Femur (tissue), 1 donor: ENCODE measurements around the gene SPIRE1.

ENCODE experiments used
- DNase-seq: peaks from one replicate; pipeline ENCODE4 v3.0.0-alpha.2; 2017

SPIRE1 gene

GRCh38 chr18:12657684-12658425, at the start of gene SPIRE1:
Gene SPIRE1 (minus strand): TSS chr18:12658107. CDS start chr18:12657866, 241 bp downstream.
- peak; percentile 74 for DNase-seq

GRCh38 chr18:12703664-12704063, 45.8 kb upstream of the SPIRE1 start:
- no peak for DNase-seq

DNA sequence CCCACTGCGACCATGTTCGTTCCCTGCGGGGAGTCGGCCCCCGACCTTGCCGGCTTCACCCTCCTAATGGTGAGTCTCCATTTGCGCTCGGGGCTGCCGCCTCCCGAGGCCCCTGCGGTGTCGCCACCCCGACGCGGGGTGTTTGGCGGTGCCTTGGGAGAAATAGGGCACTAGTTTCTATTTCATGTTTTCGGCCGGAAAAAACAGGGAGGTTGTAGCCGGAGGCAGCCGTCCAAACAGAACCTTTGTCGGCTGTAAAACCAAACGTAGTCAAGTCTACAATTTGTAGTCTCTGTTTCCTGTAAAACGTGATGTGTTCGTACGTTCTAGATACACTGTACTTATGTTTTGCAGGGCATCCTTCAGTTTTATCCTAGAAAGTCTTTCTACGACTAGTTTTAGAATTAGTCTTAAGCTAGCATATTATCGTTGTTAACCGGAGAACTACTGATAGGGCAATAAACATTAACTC, 45.2 kb upstream of the SPIRE1 start:
- no peak for DNase-seq

GRCh38 chr18:12702221-12703095, 44.6 kb upstream of the SPIRE1 start, which contains the start of the genes CEP76 and PSMG2:
Gene CEP76 (minus strand): TSS chr18:12702723. CDS start chr18:12702548, 175 bp downstream.
Gene PSMG2 (plus strand): TSS chr18:12703042. CDS start chr18:12703108, 66 bp downstream.
- peak; percentile 94 for DNase-seq

GRCh38 chr18:12701161-12701560, 43.3 kb upstream of the SPIRE1 start:
- no peak for DNase-seq

DNA sequence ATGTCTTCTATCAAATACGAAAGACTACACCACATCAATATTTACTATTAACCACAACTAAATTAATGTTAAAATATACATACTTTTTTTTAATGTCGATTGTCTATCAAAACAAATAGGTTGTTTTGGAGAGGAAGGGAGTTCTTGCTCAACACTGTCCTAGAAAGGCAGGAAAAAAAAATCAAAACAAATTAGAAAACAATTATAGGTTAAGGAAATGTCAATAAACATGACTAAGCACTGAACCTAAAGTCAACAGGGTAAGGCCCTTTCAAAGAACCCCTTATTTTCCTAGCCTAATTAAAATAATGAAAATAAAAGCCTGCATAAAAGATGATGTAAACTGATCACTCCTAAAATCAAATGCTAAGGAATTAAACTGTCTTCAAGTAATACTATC, 41.8 kb upstream of the SPIRE1 start:
- no peak for DNase-seq

- DNase-seq = no peak
Observed at GRCh38 chr18:12694032-12694431, 36.1 kb upstream of the SPIRE1 start.

GRCh38 chr18:12692206-12692605, 34.3 kb upstream of the SPIRE1 start:
- no peak for DNase-seq

DNA sequence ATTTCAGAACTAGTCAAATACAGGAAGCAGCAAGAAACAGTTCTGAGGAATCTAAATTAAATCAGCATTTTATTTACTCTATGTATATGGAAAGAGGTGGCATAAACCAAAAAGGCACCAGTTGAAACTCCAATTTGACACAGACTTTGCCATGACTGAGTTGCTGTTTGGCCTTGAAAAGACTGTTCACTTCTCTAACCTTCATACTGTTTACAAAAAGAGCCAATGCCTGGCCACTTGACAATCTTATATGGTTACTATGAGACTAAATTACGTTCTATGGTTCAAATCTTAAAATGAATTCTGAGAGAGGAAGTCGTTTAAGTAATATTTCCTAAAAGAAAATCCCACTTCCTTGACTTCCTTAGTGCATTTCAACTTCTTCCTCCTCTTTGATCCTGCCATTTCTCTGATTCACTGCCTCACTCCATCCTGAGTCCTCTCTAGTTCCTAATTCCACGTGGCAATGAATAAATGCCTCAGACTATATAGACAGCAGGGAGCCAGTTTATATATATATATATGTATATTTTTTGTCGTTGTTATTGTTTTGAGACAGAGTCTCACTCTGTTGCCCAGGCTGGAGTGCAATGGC, 31.4 kb upstream of the SPIRE1 start:
- no peak for DNase-seq

- DNase-seq = no peak
Observed at GRCh38 chr18:12686100-12686499, 28.2 kb upstream of the SPIRE1 start.

- peak; percentile 68 for DNase-seq
Observed at GRCh38 chr18:12679183-12679786, 21.4 kb upstream of the SPIRE1 start.

GRCh38 chr18:12668041-12668440, 10.1 kb upstream of the SPIRE1 start:
- no peak for DNase-seq

- peak; percentile 49 for DNase-seq
Observed at GRCh38 chr18:12659904-12660605, 2.1 kb upstream of the SPIRE1 start.

- DNase-seq = peak; percentile 55
Observed at GRCh38 chr18:12658426-12659138, 675 bp upstream of the SPIRE1 start.

DNA sequence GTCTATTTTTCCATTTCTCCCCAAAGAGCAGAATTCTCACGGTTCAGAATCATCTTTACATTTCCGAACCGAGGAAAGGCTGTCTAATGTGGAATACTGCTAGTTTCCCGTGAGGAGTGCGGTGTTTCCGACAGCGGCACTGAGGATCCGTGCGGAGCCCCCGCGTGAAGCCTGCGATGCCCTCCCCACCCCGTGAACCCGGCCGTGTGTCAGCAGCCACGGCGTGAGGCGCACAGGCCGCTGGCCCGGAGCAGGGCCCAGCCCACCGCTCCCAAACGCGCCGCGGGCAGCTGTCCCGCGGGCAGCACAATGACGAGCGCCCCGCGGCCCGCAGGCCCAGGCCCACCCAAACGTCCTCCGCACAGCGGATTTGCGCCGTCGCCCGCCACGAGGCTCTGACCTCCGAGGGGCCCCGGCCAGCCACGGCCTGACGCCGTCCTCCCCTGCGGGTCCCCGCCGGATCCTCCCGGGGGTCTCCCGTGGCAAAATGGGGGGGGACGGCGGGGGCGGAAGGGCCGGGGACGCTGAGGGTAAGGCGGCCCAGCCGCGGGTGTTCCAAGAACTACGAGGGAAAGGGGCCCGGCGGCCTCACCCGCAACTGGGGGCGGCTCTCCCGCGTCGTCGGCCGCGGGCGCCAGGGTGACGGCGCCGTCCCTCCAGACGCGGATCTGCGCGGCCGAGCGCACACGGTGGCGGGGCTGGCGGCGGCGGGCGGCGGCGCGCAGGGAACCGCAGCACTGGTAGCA, 796 bp downstream of the SPIRE1 start:
- peak; percentile 67 for DNase-seq

DNA sequence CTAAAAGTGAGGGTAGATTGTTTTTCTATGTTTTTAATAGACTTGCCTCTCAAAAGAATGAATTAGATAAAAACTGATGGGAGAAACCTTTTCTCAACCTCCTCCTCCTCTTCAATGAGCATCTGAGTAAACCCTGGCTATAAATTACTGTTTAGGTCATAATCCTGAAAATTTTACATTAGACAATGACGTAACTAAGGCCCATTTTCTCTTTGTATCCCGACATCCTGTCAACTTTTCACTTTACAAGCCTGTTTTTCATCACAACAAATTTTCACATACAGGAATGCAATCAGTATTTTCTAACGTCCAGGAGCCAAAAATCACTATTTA, 1.3 kb downstream of the SPIRE1 start:
- no peak for DNase-seq

GRCh38 chr18:12654971-12655370, 2.9 kb downstream of the SPIRE1 start:
- no peak for DNase-seq

- no peak for DNase-seq
Observed at GRCh38 chr18:12652861-12653401, 5.0 kb downstream of the SPIRE1 start.

DNA sequence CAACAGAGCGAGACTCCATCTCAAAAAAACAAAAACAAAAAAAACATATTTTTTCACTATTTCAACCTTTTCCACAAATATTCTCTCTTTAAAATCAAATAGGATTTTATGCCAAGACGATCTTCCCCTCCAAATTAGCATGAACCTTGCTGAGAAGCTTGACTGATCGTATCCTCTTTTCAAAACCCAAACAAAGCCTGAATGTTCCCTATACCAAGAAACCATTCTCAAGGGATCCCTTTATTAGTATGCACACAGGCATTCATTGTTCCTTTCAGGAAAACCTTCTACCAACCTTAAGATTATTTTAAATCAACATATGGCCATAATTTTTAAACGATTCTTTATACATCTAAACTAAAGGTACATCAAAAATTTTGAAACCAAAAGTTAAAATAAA, 6.3 kb downstream of the SPIRE1 start:
- DNase-seq = no peak

DNA sequence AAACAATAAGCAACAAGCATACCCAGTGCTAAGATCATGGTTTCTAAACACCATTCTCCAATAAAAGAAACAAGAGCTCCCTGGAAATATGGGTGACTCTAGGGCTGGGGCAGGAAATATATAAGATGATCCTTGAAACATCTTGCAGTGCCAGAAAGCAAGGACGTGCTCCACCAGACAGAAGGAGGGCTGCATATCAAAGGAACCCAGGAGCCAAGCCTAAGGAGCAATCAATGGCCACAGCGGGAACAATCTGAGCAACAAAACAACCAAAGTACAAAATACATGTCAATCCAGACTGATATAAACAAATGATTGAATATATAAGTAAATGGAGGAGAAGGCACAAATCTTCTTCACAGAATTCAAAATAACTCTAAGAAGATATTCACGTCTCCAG, 10.1 kb downstream of the SPIRE1 start:
- no peak for DNase-seq
